ENCODE measurements around the gene ST8SIA1. TPM values are rescaled to one million over a fixed set of nuclear protein-coding genes. Genes with fewer than 3 reads are reported as not detected.

Gene ST8SIA1
- total and polyA plus RNA-seq, 2 of the 8 experiments (the other 6 are each of a cell fraction or from before 2014, with no cell fraction given), result 1.9 to 4.4 TPM

DNA sequence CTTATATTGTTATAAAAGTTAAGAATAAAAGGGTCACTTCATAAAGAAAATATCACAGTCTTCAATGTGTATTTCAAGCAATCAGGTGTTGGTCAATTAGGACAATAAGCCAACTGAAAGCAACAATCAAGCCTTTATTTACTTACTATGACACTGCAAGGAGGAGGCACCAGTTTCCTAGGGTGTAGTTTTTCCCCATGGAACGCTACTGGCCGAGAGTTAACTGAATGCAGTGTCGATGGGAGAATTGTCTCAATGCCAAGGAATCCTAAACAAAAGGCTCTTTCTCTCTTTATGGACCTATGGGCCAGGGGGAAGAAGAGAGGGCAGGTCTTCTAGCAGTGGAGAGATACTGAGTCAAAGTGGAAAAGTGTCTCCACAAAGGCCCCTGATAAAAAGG lies 146.1 kb downstream of the ST8SIA1 start:
- Histone ChIP-seq H3K27ac (ENCODE audit: low read depth, low read length) (no peak overlapping the region), H3K4me3 (ENCODE audit: extremely low read depth in 1 of 4, insufficient read depth in 2 of 4, low read depth in 3 of 4, low read length in 4 of 4) (no peak overlapping the region), H2BK120ac (replicated peaks; ENCODE audit: low read depth, low read length) (no peak overlapping the region), H3K14ac (ENCODE audit: insufficient read length) (no peak overlapping the region), H4K8ac (ENCODE audit: extremely low read depth, insufficient read depth, low read length) (no peak overlapping the region), H4K20me1 (replicated peaks in 1 of 2; ENCODE audit: control insufficient read depth in 1 of 2, insufficient read depth in 2 of 2, low read length in 2 of 2) (no peaks in the 10 kb centered on the region), H3K23ac (ENCODE audit: insufficient read length) (no peak overlapping the region), H4K91ac (replicated peaks; ENCODE audit: insufficient read length, low read length) (no peak overlapping the region), H3K9ac (replicated peaks in 1 of 4; ENCODE audit: extremely low read depth in 1 of 4, low read depth in 3 of 4, low read length in 3 of 4) (no peak overlapping the region), H3K4ac (replicated peaks; ENCODE audit: insufficient read length, low read depth, low read length) (no peak overlapping the region), H3K4me1 (replicated peaks in 1 of 4; ENCODE audit: control insufficient read depth in 3 of 4, insufficient read depth in 4 of 4, low read length in 3 of 4) (0 out of 7 replicates have a peak, but pooled peaks cover 0 to 2% (median 0%) of the 10 kb centered on the region in 4 experiments), H4K5ac (ENCODE audit: insufficient read length, low read depth, low read length) (no peak overlapping the region), H2AK5ac (ENCODE audit: low read depth, low read length) (no peak overlapping the region), H2BK5ac (ENCODE audit: low read depth, low read length) (no peak overlapping the region), H2BK15ac (ENCODE audit: low read length) (no peak overlapping the region), H3K36me3 (ENCODE audit: control insufficient read depth in 2 of 4, insufficient read depth in 4 of 4, low read length in 3 of 4) (no peaks in the 10 kb centered on the region), H3K4me2 (ENCODE audit: insufficient read depth in 1 of 2, low read depth in 2 of 2, low read length in 2 of 2) (no peak overlapping the region), H2AFZ (ENCODE audit: low read length) (no peak overlapping the region), H3K27me3 (replicated peaks in 1 of 4; ENCODE audit: control insufficient read depth in 3 of 4, extremely low read depth in 1 of 4, insufficient read depth in 3 of 4, low read length in 3 of 4) (no peaks in the 10 kb centered on the region), H3K79me2 (ENCODE audit: control insufficient read depth in 1 of 2, insufficient read depth in 2 of 2, low read length in 2 of 2) (no peaks in the 10 kb centered on the region), H3K23me2 (ENCODE audit: low read depth, low read length) (no peaks in the 10 kb centered on the region), H3K79me1 (ENCODE audit: low read depth, low read length) (no peaks in the 10 kb centered on the region), H3K18ac (ENCODE audit: extremely low read depth, low read length) (no peak overlapping the region), H3K9me3 (ENCODE audit: insufficient read depth in 2 of 2, low read depth in 1 of 2, low read length in 1 of 2) (no peaks in the 10 kb centered on the region), H2BK20ac (ENCODE audit: low read length) (no peak overlapping the region), H2BK12ac (ENCODE audit: low read depth, low read length) (no peak overlapping the region), H3K56ac (replicated peaks; ENCODE audit: insufficient read length, low read depth, low read length) (no peak overlapping the region)
- FAIRE-seq (no peak), DNase-seq (ENCODE audit: low read depth in 1 of 2, low spot score in 2 of 2) (no peak)
- ChIA-PET CTCF (ENCODE audit: partially characterized antibody) (no interaction called here), POLR2A (ENCODE audit: partially characterized antibody) (no interaction called here)
- 93% methylated on average over 3 of the region's 3 CpGs; no CpG with 5 or more reads in 1 of the 2 experiments for WGBS, 2 experiments (ENCODE audit: extremely low coverage in 1 of 2, insufficient coverage in 1 of 2, insufficient read length in 1 of 2, insufficient replicate concordance in 2 of 2, low coverage in 1 of 2, low lambda C conversion rate in 2 of 2, missing lambda C conversion rate in 1 of 2)
- TF ChIP-seq SIX5 (IDR thresholded peaks at IDR 0.05; ENCODE audit: low read depth, low read length) (no peak), CBX8 (IDR thresholded peaks at IDR 0.05; ENCODE audit: borderline replicate concordance, low read depth, low read length) (no peak), SIN3A (conservative IDR thresholded peaks at IDR 0.05 in 1 of 2, IDR thresholded peaks at IDR 0.05 in 1 of 2; ENCODE audit: low read depth in 1 of 2, low read length in 2 of 2) (no peak), EGR1 (IDR thresholded peaks at IDR 0.05; ENCODE audit: borderline replicate concordance, low read depth, low read length) (no peak), KDM5A (IDR thresholded peaks at IDR 0.05; ENCODE audit: low read length) (no peak), CBX5 (IDR thresholded peaks at IDR 0.05; ENCODE audit: low read depth, low read length) (no peak), HDAC2 (IDR thresholded peaks at IDR 0.05; ENCODE audit: borderline replicate concordance in 1 of 2, low read depth in 2 of 2, low read length in 2 of 2) (no peak), TBP (IDR thresholded peaks at IDR 0.05; ENCODE audit: low read depth, low read length) (no peak), RAD21 (IDR thresholded peaks at IDR 0.05 in 1 of 2, conservative IDR thresholded peaks at IDR 0.05 in 1 of 2; ENCODE audit: low read depth in 2 of 2, low read length in 2 of 2) (no peak), SP2 (IDR thresholded peaks at IDR 0.05; ENCODE audit: low read length) (no peak), SP1 (IDR thresholded peaks at IDR 0.05; ENCODE audit: low read depth, low read length) (no peak), CEBPB (IDR thresholded peaks at IDR 0.05; ENCODE audit: low read depth, low read length) (no peak), PHF8 (conservative IDR thresholded peaks at IDR 0.05; ENCODE audit: low read depth, low read length) (no peak), KDM4A (IDR thresholded peaks at IDR 0.05; ENCODE audit: low read depth, low read length, severe bottlenecking) (no peak), CHD2 (IDR thresholded peaks at IDR 0.05; ENCODE audit: low read length) (no peak)
